ENCODE results near the gene ORC3. TPM values are rescaled to one million over a fixed set of nuclear protein-coding genes. Genes with fewer than 3 reads are reported as not detected.

Gene ORC3
- total RNA-seq, 4 donors from 2014 or later, result 11.4 to 21.6 (median 13.9) TPM

DNA sequence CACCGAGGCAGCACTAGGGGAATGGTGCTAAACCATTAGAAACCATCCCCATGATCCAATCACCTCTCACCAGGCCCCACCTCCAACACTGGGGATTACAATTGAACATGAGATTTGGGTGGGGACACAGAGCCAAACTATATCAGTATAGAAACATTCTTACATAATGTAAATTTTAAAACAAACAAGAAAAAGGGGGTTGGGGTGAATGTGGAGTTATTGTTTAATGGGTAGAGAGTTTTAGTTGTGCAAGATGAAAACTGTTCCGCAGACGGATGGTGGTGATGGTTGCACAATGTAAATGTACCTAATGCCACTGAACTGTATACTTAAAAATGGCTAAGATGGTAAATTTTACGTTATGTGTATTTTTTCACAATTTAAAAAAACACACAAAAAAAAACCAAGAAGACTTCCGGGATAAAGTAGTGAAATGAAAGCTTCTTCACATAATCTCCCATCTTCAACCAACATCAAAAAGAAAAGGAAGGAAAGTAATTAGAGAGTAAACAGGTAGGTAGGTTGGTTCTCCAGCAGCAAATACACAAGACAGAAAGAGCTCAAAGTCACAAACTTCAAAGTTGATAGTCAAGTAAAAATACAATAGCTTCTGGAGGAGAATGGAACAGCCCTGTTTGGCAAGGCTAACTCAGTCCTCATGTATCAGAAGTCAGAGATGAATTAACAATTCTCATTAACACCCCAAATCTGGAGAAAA is 16.5 kb upstream of the ORC3 start:
- TF ChIP-seq, protein P1, sequence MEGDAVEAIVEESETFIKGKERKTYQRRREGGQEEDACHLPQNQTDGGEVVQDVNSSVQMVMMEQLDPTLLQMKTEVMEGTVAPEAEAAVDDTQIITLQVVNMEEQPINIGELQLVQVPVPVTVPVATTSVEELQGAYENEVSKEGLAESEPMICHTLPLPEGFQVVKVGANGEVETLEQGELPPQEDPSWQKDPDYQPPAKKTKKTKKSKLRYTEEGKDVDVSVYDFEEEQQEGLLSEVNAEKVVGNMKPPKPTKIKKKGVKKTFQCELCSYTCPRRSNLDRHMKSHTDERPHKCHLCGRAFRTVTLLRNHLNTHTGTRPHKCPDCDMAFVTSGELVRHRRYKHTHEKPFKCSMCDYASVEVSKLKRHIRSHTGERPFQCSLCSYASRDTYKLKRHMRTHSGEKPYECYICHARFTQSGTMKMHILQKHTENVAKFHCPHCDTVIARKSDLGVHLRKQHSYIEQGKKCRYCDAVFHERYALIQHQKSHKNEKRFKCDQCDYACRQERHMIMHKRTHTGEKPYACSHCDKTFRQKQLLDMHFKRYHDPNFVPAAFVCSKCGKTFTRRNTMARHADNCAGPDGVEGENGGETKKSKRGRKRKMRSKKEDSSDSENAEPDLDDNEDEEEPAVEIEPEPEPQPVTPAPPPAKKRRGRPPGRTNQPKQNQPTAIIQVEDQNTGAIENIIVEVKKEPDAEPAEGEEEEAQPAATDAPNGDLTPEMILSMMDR (IDR thresholded peaks at IDR 0.05), result no peak
- ATAC-seq (ENCODE audit: low FRiP score) (no peak), DNase-seq (ENCODE audit: low spot score) (no peak)

DNA sequence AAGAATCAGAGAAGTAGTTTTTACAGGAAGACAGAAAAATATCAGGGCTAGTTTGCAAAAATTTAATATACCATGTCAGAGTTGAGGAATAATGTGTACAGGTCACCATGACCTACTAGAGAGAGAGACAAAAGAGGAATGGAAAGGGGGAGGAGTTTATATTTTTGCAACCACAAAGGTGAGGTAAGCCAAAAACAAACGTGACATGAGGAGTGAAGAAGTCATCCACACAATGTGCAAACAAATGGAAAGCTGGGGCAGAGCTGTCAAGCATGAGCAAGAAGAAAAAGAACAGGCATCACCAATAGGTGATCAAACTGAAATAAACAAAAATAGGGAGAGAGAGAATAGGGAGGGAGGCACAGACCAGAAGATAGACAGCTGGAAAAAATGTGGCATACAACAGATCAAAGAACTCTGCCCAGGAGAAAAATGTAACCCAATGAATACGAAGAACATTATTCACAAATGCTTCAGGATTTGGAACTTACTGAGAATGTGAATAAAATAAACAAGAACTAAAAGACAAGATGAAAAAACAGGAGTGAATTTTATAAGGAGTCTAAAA is 15.6 kb upstream of the ORC3 start:
- TF ChIP-seq, protein P1 (IDR thresholded peaks at IDR 0.05), result no peak
- ATAC-seq (ENCODE audit: low FRiP score) (no peak), DNase-seq (ENCODE audit: low spot score) (no peak)

DNA sequence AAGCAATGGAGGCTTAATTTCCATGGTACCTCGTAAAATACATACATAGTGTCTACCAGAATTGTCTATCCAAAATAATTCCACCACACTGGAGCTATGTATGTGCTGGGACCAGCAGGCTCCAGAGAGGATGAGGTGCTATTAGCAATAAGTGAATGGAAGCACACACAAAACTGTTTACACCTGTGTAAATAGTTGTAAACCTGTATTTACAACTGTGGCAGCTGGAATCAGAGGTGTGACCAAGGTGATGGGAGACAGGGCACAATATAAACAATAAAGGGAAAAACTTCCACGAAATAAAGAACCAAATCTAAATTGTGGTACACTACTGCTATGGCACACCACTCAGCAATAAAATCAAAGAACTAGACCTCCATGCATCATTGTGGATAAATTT is 14.5 kb upstream of the ORC3 start:
- ATAC-seq (ENCODE audit: low FRiP score) (no peak), DNase-seq (ENCODE audit: low spot score) (no peak)
- TF ChIP-seq, protein P1 (IDR thresholded peaks at IDR 0.05), result no peak

DNA sequence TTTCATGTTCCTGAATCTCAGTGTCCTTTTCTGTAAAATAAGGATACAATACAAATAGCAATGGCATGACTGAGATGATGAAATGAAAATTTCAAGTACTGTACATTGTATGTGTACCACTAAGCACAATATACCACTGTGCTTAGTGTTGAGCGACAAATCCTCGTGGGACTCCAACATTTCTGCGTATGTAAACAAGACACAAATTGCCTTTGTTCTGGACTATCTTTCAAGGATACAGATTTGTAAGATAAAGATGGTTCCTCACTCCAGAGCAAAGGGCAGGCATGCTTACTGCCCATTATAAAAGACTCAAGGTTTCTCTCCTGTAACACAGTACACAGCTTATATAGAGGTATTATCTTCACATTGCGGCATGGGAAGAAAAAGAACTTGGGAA is 6.1 kb upstream of the ORC3 start:
- no peak for ATAC-seq (ENCODE audit: low FRiP score)
- TF ChIP-seq, protein P1 (IDR thresholded peaks at IDR 0.05), result no peak

DNA sequence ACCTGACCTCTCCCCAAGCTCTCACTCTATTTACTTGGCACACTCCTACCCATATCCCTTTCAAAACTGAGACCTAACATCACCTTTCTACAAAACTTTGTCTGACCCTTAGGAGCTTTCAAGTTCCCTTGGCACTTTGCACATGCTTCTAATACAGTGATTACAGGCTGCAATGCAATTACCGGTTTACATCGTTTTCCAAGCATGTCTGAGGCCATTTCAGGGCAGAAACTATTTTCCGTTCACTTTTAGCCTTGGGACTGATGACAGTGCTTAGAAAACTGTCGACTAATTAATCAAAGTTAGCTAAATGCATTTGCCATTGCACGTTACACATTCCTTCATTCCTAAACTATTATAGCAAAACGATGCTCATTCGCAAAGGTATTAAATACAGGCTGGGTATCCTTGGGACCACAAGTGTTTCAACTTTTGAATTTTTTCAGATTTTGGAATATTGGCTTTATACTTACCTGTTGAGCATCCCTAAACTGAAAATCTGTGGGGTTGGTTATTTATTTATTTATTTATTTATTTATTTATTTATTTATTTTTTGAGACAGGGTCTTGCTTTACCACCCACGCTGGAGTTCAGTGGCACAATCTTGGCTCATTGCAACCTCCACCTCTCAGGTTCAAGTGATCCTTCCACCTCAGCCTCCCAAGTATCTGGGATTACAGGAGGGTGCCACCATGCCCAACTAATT is 3.4 kb upstream of the ORC3 start:
- no peak for ATAC-seq (ENCODE audit: low FRiP score)
- DNase-seq (ENCODE audit: low spot score), result no peak
- TF ChIP-seq, protein P1 (IDR thresholded peaks at IDR 0.05), result no peak

More for the DNA sequence above, 6.1 kb upstream of the ORC3 start:
- no peak for DNase-seq (ENCODE audit: low spot score)

DNA sequence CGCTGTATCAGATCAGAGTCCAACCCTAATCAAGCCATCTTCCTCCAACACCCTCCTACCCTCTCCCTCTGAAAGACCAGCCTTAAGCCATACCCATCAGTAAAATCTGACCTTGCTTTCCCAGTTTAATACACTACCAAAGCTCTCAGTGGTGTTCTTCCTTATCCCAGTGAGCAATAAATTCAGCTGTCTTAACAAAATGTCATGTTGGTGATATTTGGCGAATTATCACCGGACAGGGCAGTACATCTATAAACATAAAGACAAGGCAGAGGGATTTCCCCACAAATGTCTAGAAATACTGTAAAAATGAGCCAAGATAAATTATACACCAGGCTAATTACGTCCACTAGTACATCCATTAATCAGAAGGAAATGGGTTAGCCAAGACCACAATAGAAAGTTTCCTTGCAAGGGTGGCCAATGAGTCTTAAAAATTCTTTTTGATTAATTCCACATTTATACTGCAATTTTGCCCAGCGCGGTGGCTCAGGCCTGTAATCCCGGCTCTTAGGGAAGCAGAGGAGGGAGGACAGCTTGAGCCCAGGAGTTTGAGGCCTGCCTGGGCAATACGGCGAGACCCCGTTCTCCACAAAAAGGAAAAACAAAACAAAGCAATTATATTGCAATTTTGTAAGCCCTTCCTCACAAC is 1.1 kb upstream of the ORC3 start:
- DNase-seq (ENCODE audit: low spot score) (no peak), ATAC-seq (ENCODE audit: low FRiP score) (no peak)
- TF ChIP-seq, protein P1 (IDR thresholded peaks at IDR 0.05), result no peak
